ENCODE data around the gene LCK. TPM values are rescaled to one million over a fixed set of nuclear protein-coding genes. Genes with fewer than 3 reads are reported as not detected.

LCK gene
- total and polyA plus RNA-seq, 2 experiments from 2014 or later = 33.2 to 86.6 TPM

GRCh38 chr1:32334274-32334861 is 83.3 kb downstream of the LCK start (continued):
- no peak for TF ChIP-seq ZNF331 (CRISPR knock-in tag; IDR thresholded peaks at IDR 0.05; ENCODE audit: low read depth)
- TF ChIP-seq POLR2AphosphoS5 (IDR thresholded peaks at IDR 0.05; ENCODE audit: low read depth) = peak; percentile 28
- TF ChIP-seq STAT1 (IDR thresholded peaks at IDR 0.05; ENCODE audit: unreplicated experiment) = no peak

GRCh38 chr1:32334864-32335534 is 83.9 kb downstream of the LCK start:
- Histone ChIP-seq H2AFZ (no peak overlapping the region), H3K4me1 (ENCODE audit: insufficient read depth) (peaks cover 34% of the 10 kb centered on the region), H3K4me3 (peak overlapping the region; percentile 95), H3K27me3 (ENCODE audit: insufficient read depth) (peaks cover 7% of the 10 kb centered on the region; the same call in 1 of the 2 replicates), H3K79me2 (replicated peaks; ENCODE audit: insufficient read depth) (peaks cover 18% of the 10 kb centered on the region), H3K27ac (ENCODE audit: low read depth) (peak overlapping the region; percentile 81), H3F3A (replicated peaks; ENCODE audit: low read depth) (peaks cover 32% of the 10 kb centered on the region), H3K36me3 (ENCODE audit: insufficient read depth) (no peaks in the 10 kb centered on the region; the same call in none of the 2 replicates), H4K20me1 (replicated peaks; ENCODE audit: insufficient read depth) (peaks cover 36% of the 10 kb centered on the region), H3K9me2 (ENCODE audit: insufficient read depth) (no peaks in the 10 kb centered on the region), H3K4me2 (peak overlapping the region; percentile 98)
- ATAC-seq (peak; percentile 3), DNase-seq (ENCODE audit: low spot score) (peak; percentile 55)
- H3K27ac Mint-ChIP-seq = peak overlapping the region; percentile 98
- peaks cover 47% of the 10 kb centered on the region for H3K4me1 Mint-ChIP-seq
- H3K9me3 Mint-ChIP-seq = peaks cover 5% of the 10 kb centered on the region; the same call in 2 of the 3 replicates
- TF ChIP-seq ZNF331 (CRISPR knock-in tag; IDR thresholded peaks at IDR 0.05; ENCODE audit: low read depth) = no peak
- TF ChIP-seq CTCF (conservative IDR thresholded peaks at IDR 0.05; ENCODE audit: low read depth in 2 of 2) = peak; percentile 60 to 64
- peak overlapping the region; percentile 96 for H3K4me3 Mint-ChIP-seq
- H3K36me3 Mint-ChIP-seq (ENCODE audit: low read depth) = peaks cover 51% of the 10 kb centered on the region
- peaks cover 42% of the 10 kb centered on the region for H3K27me3 Mint-ChIP-seq (ENCODE audit: insufficient read depth, low read depth, poor library complexity)

- peaks cover 49% of the 10 kb centered on the region for H3K4me1 Mint-ChIP-seq
Observed at GRCh38 chr1:32335535-32335789, 84.4 kb downstream of the LCK start.

More at GRCh38 chr1:32335535-32335789, 84.4 kb downstream of the LCK start:
- peaks cover 32% of the 10 kb centered on the region for H4K20me1 ChIP-seq (replicated peaks; ENCODE audit: insufficient read depth)
- peak overlapping the region; percentile 81; the same call in 1 of the 2 replicates for H3K27ac ChIP-seq (ENCODE audit: low read depth)
- peak overlapping the region; percentile 95 for H3K4me3 ChIP-seq
- H3K4me2 ChIP-seq = peak overlapping the region; percentile 98
- no peaks in the 10 kb centered on the region; the same call in none of the 2 replicates for H3K36me3 ChIP-seq (ENCODE audit: insufficient read depth)
- peaks cover 47% of the 10 kb centered on the region for H3K36me3 Mint-ChIP-seq (ENCODE audit: low read depth)
- H3K27ac Mint-ChIP-seq = no peak overlapping the region
- H3K79me2 ChIP-seq (replicated peaks; ENCODE audit: insufficient read depth) = peaks cover 18% of the 10 kb centered on the region
- no peak overlapping the region for H2AFZ ChIP-seq
- ATAC-seq (no peak; the same call in 2 of the 3 replicates), DNase-seq (ENCODE audit: low spot score) (no peak)
- peak overlapping the region; percentile 96; the same call in 2 of the 3 replicates for H3K4me3 Mint-ChIP-seq
- no peaks in the 10 kb centered on the region for H3K9me2 ChIP-seq (ENCODE audit: insufficient read depth)
- peaks cover 7% of the 10 kb centered on the region; the same call in 1 of the 2 replicates for H3K27me3 ChIP-seq (ENCODE audit: insufficient read depth)
- no peak for TF ChIP-seq CREB1 (CRISPR knock-in tag; IDR thresholded peaks at IDR 0.05; ENCODE audit: low read depth)
- peaks cover 32% of the 10 kb centered on the region for H3F3A ChIP-seq (replicated peaks; ENCODE audit: low read depth)
- H3K27me3 Mint-ChIP-seq (ENCODE audit: insufficient read depth, low read depth, poor library complexity) = peaks cover 42% of the 10 kb centered on the region
- peaks cover 34% of the 10 kb centered on the region for H3K4me1 ChIP-seq (ENCODE audit: insufficient read depth)
- H3K9me3 Mint-ChIP-seq = peaks cover 5% of the 10 kb centered on the region; the same call in 2 of the 3 replicates

Small RNAs within 50 kb of the gene (small RNA-seq; reads per million reads assigned to genes)
- gene RF00017 (ENCODE audit: low replicate concordance) = not detected
- not detected for gene RF00019 (ENCODE audit: low replicate concordance)

Other genes with a start within 250 kb of the LCK start
- gene KHDRBS1, start 237.4 kb upstream of the LCK start, total RNA-seq (2014; rRNA removed; shearing (Covaris generic)) = 251 and 263 TPM in 2 replicates
- gene KHDRBS1, start 237.4 kb upstream of the LCK start, polyA plus RNA-seq (2016; fragmentation: Nextera tagmentation; extraction: Ambion mirVana) = 184 and 191 TPM in 2 replicates
- 9.7 and 10.1 TPM in 2 replicates for gene TMEM39B, start 178.3 kb upstream of the LCK start, total RNA-seq (2014; rRNA removed; shearing (Covaris generic))
- gene TMEM39B, start 178.3 kb upstream of the LCK start, polyA plus RNA-seq (2016; fragmentation: Nextera tagmentation; extraction: Ambion mirVana) = 17.8 and 18.3 TPM in 2 replicates
- 69.7 and 72.2 TPM in 2 replicates for gene KPNA6, start 143.2 kb upstream of the LCK start, total RNA-seq (2014; rRNA removed; shearing (Covaris generic))
- gene KPNA6, start 143.2 kb upstream of the LCK start, polyA plus RNA-seq (2016; fragmentation: Nextera tagmentation; extraction: Ambion mirVana) = 27.5 and 28.6 TPM in 2 replicates
- gene TXLNA, start 71.6 kb upstream of the LCK start, total RNA-seq (2014; rRNA removed; shearing (Covaris generic)) = 45.2 and 52.1 TPM in 2 replicates
- gene TXLNA, start 71.6 kb upstream of the LCK start, polyA plus RNA-seq (2016; fragmentation: Nextera tagmentation; extraction: Ambion mirVana) = 13.2 and 15.2 TPM in 2 replicates
- 8.6 and 8.7 TPM in 2 replicates for gene CCDC28B, start 50.7 kb upstream of the LCK start, total RNA-seq (2014; rRNA removed; shearing (Covaris generic))
- 35.2 and 39.7 TPM in 2 replicates for gene CCDC28B, start 50.7 kb upstream of the LCK start, polyA plus RNA-seq (2016; fragmentation: Nextera tagmentation; extraction: Ambion mirVana)
- gene IQCC, start 45.6 kb upstream of the LCK start, total RNA-seq (2014; rRNA removed; shearing (Covaris generic)) = 3.5 and 3.8 TPM in 2 replicates
- gene IQCC, start 45.6 kb upstream of the LCK start, polyA plus RNA-seq (2016; fragmentation: Nextera tagmentation; extraction: Ambion mirVana) = 1.7 and 2.5 TPM in 2 replicates
- not detected in 2 replicates for gene DCDC2B, start 42.2 kb upstream of the LCK start, total RNA-seq (2014; rRNA removed; shearing (Covaris generic))
- 0.21 and 0.42 TPM in 2 replicates for gene DCDC2B, start 42.2 kb upstream of the LCK start, polyA plus RNA-seq (2016; fragmentation: Nextera tagmentation; extraction: Ambion mirVana)
- 4.7 and 7.7 TPM in 2 replicates for gene TMEM234, start 28.9 kb upstream of the LCK start, total RNA-seq (2014; rRNA removed; shearing (Covaris generic))
- gene TMEM234, start 28.9 kb upstream of the LCK start, polyA plus RNA-seq (2016; fragmentation: Nextera tagmentation; extraction: Ambion mirVana) = 8.1 and 8.2 TPM in 2 replicates
- gene EIF3I, start 28.9 kb upstream of the LCK start, total RNA-seq (2014; rRNA removed; shearing (Covaris generic)) = 249 and 274 TPM in 2 replicates
- 224 and 228 TPM in 2 replicates for gene EIF3I, start 28.9 kb upstream of the LCK start, polyA plus RNA-seq (2016; fragmentation: Nextera tagmentation; extraction: Ambion mirVana)
- 0.31 TPM in 1 of 2 replicates, not detected in the other for gene FAM167B, start 4.0 kb upstream of the LCK start, total RNA-seq (2014; rRNA removed; shearing (Covaris generic))
- gene FAM167B, start 4.0 kb upstream of the LCK start, polyA plus RNA-seq (2016; fragmentation: Nextera tagmentation; extraction: Ambion mirVana) = 2.2 TPM in 2 replicates
- 104 and 116 TPM in 2 replicates for gene HDAC1, start 40.8 kb downstream of the LCK start, total RNA-seq (2014; rRNA removed; shearing (Covaris generic))
- 82.6 and 84.7 TPM in 2 replicates for gene HDAC1, start 40.8 kb downstream of the LCK start, polyA plus RNA-seq (2016; fragmentation: Nextera tagmentation; extraction: Ambion mirVana)
- gene MARCKSL1, start 85.0 kb downstream of the LCK start, total RNA-seq (2014; rRNA removed; shearing (Covaris generic)) = 266 and 329 TPM in 2 replicates
- gene MARCKSL1, start 85.0 kb downstream of the LCK start, polyA plus RNA-seq (2016; fragmentation: Nextera tagmentation; extraction: Ambion mirVana) = 553 and 576 TPM in 2 replicates
- gene FAM229A, start 111.2 kb downstream of the LCK start, total RNA-seq (2014; rRNA removed; shearing (Covaris generic)) = 0.27 and 4.2 TPM in 2 replicates
- 2.1 and 3.6 TPM in 2 replicates for gene FAM229A, start 111.2 kb downstream of the LCK start, polyA plus RNA-seq (2016; fragmentation: Nextera tagmentation; extraction: Ambion mirVana)
- not detected in 2 replicates for gene TSSK3, start 111.3 kb downstream of the LCK start, total RNA-seq (2014; rRNA removed; shearing (Covaris generic))
- 0.54 TPM in 1 of 2 replicates, not detected in the other for gene TSSK3, start 111.3 kb downstream of the LCK start, polyA plus RNA-seq (2016; fragmentation: Nextera tagmentation; extraction: Ambion mirVana)
- 50.7 and 55.8 TPM in 2 replicates for gene BSDC1, start 143.2 kb downstream of the LCK start, total RNA-seq (2014; rRNA removed; shearing (Covaris generic))
- 22.7 and 24.9 TPM in 2 replicates for gene BSDC1, start 143.2 kb downstream of the LCK start, polyA plus RNA-seq (2016; fragmentation: Nextera tagmentation; extraction: Ambion mirVana)
- 3.8 and 4.2 TPM in 2 replicates for gene ZBTB8B, start 213.8 kb downstream of the LCK start, total RNA-seq (2014; rRNA removed; shearing (Covaris generic))
- gene ZBTB8B, start 213.8 kb downstream of the LCK start, polyA plus RNA-seq (2016; fragmentation: Nextera tagmentation; extraction: Ambion mirVana) = 0.95 and 1.1 TPM in 2 replicates

All from GM23338 (cell line).